H4 (cell line): ENCODE results near the gene E2F7. TPM values are rescaled to one million over a fixed set of nuclear protein-coding genes. Genes with fewer than 3 reads are reported as not detected.
A peak's percentile ranks its signal among the peaks of the same experiment; 100 is the strongest.

Experiments used
- DNase-seq: peaks from one replicate; pipeline ENCODE4 v3.0.0-alpha.2; 2015; ENCODE audit warnings: low spot score
- total RNA-seq: library from RNA; depleted of rRNA; stranded (reverse); fragments of >200 nt; shearing (Covaris generic); gene quantifications from 2 replicates; pipeline ENCODE4 v1.2.3, GENCODE V29; 2014

E2F7 gene
- total RNA-seq, 1 experiment from 2014 or later = 16.6 TPM

DNA sequence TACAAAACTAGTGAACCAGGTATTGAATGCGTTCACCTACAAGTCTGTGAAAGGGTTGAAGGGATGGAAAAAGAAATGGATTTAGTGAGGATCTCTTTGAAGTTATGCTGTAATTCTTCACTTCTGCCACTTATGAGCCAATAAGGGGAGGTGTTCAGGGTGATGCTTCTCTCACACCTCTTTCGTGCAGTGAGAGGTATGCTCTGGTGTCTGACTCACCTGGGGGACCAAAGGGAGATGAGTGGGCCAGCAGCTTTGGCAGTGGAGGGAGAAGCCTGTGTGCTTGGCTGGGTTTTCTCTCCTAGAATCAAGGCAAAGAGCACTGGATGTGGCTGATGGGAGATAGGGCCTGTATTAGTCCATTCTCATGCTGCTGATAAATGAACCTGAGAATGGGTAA lies 45.4 kb downstream of the E2F7 start:
- DNase-seq = no peak

DNA sequence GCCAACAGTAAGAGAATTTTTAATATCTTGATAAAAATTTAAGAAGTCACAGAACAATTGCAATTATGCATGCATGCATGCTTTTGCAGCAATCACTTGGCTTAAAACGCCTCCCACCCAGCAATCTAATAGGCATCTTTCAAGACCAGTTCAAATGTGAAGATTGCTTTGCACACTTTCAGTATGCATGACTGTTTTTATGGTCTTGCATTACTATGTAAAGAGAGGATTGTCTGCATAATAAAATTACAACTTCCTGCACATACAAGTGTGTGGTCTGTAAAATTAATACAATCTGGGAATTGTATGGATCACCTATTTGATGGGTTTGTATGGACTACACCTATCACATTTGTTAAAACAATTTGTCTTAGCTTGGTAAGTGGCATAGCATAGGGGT lies 48.8 kb downstream of the E2F7 start:
- DNase-seq = no peak

DNA sequence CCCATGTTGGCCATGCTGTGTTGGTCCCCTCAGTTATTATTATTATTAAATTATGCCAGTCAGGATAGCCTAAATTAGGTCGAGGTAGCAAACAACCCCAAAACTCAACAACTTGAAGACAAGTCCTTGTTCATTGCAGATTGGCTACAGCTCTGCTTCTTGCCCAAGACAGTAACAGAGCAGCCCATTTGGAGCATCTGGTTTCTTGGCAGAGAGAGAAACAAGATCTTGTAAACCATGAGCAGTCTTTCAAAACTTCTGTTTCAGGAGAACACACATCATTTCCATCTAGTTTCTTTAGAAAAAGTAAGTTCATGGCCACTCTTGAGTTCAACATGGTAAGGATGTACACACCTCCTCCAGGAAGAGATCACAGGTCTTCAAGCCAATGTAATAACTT lies 52.3 kb downstream of the E2F7 start:
- no peak for DNase-seq

DNA sequence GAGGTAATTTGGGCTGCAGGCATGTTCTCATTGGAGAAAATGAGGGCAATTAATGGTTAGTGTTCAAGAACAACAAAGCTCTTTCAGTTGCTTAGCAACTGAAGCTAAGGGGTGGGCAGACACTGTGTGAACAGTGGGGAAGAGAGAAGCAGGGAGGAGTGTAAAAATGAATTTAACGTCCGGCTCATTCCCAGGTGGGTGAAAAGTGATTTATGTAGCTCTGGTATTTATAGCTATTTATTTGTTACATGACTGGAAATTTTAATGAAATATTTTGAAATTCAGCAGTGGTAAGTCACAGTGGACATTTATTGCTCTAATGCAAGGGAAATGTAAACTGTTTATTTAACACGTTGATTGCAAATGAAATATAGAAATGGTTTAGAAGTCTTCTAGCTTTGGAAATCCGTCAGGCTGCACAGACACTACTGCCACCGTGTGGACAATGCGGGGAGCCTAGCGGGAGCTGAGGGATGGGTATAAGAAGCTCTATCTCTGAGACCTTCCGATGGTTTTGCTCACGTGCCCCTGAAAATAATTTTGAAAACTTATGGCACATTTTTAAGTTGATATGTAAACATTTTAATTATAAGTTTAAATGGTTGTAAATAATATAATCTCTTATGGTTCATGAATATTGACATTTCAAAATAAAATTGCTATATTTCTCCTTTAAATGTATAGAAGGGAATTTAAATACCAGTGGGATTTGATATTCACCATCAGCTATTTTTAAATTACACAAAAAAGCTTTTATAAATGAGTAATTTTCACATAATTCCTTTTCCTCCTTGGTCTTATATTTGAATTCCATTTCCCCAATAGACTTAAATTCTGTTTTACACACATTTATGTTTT lies 54.4 kb downstream of the E2F7 start:
- DNase-seq = peak; percentile 67

DNA sequence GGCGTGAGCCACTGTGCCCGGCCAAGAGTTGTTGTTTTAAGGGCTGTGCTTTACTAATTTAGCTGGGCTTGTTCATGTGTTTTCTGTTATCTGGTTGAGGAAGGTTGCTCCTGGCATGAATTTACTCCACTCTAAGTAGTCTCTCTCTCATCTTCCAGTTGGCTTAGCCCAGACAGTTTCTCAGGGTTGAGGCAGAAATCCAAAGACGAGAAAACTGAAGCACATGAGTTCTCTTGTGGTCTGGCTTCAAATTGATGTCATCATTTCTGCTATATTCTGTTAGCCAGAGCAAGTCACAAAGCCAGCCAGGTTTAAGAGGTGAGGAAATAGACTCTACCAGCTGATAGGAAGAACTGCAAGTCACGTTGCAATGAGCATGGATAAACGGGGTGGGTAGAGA lies 57.9 kb downstream of the E2F7 start:
- no peak for DNase-seq

DNA sequence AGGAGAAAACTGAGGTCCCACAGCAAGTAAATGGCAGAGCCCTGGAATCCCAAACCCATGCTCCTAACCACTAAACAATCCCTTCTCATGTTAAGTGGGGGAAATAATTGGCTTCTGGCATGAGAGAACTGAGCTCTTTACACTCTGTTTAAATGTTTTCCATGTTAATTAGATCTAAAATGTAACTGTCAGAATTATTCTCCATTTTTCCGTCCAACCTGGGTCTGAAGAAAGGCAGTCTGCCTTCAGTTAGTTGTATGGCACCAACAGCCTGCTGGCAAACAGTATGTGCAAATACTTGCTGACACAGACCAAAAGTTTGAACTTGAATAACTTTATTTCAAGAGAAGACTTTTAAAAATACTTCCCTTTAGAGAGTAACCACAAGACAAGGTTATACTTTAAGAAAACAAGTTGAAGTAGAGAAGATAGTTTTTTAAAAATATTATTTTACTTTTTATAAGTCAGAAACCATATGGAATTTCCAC lies 59.7 kb downstream of the E2F7 start:
- no peak for DNase-seq

DNA sequence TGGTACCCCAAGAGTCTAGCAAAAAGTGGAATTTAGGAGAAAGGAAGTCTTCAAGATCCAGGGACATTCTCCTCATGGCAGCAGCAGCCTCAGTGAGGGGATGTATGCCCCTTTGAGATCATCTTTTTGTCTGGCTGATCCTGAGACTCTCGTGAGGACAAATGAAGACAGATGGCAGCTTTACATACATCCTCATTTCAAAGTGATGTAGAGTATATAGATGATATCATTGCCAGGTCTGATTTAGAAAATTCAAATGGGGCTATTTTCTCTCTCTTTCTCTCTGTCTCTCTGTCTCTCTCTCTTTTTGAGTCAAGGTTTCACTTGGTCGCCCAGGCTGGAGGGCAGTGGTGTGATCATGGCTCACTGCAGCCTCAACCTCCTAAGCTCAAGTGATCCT lies 61.5 kb downstream of the E2F7 start:
- no peak for DNase-seq

DNA sequence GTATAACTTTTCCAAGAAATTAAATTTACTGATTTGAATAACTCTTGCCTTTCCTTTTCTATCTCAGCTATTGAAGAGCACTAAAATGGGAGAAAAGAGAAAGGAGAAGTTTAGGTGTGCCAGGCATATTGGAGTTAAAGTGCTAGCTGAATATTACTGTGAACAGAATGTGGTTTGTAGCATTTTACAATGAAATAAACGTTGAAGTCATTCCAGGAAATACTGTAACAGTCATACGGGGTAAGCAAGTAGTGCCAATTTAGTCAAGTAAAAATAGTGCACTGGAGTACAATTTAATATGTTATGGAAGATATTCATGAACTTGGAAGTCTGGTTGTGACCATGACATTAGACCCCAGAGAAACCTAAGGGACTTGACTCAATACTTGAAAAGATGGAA lies 62.1 kb downstream of the E2F7 start:
- no peak for DNase-seq

DNA sequence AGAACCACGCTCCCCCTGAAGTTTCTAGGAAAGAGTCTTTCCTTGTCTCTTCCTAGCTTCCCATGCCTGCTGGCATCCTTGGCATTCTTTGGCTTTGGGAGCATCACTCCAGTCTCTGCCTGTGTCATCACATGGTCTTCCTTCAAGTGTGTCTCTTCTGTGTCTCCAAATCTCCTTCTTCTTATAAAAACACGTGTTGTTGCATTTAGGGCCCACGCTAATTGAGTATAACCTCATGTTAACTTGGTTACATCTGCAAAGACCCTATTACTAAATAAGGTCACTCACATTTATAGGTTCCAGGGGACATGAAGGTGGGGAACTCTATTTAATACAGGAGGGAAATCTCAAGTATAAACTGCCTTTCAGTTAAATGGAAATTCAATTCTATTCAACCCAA lies 63.0 kb downstream of the E2F7 start:
- DNase-seq = no peak

DNA sequence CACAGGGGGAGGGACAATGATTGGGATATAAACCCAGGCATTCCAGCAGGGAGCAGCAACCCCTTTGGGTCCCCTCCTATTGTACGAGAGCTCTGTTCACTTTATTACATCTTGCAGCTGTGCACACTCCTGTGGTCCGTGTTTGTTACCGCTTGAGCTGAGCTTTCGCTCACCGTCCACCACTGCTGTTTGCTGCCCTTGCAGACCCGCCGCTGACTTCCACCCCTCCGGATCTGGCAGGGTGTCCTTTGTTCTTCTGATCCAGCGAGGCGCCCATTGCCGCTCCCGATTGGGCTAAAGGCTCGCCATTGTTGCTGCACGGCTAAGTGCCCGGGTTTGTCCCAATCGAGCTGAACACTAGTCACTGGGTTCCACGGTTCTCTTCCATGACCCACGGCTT lies 64.1 kb downstream of the E2F7 start:
- no peak for DNase-seq

DNA sequence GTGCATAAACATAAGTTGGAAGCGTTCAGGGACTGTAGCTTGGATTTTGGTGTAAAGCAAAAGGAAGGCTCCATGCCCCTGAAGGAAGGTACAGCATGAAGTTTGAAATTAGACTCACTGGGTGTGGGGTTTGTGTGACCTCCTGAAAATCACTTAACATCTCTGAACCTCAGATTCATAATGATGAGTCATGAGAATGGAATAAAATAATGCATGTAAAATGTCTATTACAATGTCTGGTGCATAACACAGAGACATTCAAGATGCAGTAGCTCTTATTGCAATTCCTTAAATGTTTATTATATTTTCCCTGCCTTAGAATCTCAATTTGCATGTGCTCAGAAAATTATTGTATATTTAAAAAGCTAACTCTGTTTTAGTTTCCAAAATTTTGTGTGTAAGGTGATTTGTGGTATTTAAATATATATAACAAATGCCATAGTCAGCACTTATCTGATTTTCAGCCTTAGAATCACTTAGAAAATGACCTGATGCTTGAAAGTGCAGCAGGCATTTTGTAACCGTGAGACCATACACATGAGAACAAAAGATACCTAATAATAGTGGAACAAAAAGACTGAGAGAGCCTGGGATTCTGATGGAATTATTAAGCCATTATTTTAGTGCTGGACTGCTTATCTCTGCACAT lies 66.3 kb downstream of the E2F7 start:
- no peak for DNase-seq

DNA sequence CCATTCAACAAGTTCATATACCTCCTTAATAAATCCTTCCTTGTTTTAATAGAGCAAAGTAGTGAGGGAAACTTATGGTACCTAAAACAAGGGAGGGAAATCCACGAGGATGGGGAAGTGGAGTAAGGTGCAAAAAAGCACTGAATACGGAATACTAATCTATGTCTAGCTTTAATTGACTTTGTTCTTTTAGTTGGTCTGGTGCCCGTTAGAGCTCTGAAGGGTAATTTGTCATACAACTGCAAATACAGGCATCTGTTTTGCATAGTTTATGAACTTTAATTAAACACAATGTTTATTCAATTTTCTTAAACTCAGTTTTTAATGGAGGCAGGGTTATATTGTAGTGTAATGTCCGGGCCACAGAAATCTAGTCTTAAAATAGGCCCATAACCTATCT lies 67.0 kb downstream of the E2F7 start:
- DNase-seq = no peak

DNA sequence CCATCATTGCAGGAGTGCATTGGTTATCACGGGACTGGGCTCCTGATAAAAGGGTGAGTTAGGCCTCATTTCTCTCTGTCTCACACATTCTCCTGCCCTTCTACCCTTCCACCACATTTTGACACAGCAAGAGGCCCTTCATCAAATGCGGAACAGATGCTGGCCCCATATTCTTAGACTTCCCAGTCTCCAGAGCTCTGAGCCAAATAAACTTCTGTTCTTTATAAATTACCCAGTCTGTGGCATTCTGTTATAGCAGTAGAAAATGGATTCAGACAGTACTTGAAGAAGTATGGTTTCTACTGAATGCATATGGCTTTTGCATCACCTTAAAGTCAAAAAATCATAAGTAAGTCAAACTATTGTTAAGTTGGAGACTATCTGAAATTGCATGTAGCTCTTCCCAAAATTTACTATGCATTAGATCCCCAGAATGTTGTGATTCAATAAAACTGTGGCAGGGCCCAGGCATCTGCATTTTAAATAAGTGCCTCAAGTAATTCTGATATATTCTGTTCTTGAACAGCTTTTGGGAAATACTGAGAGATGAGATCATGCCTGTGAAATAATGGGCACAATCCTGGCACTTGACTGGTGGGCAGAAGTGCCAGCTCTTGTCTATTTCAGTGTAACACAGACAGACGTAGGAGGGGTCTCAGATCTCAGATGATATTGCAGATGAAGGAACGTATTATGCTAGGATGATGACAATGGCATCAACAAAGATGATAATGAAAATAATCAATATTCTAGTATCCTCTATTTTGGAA lies 68.2 kb downstream of the E2F7 start:
- DNase-seq = no peak

DNA sequence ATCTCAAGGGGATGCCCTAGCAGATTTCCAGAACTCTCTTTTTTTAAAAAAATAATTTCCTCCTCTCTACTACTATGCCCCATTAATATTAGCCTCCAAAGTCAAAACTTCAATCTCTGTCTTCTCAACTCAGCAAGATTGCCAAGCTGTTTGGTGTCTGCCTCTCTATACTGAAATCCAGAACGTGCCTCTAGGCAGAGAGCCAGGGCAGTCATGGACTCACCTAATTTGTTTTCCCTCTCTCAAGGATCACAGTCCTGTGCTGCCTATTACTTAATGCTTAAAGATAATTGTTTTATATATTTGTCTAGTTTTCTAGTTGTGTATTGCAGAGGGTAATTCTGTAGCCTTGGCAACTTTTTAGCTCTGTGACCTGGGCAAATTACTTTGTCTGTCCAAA lies 74.7 kb downstream of the E2F7 start:
- no peak for DNase-seq

DNA sequence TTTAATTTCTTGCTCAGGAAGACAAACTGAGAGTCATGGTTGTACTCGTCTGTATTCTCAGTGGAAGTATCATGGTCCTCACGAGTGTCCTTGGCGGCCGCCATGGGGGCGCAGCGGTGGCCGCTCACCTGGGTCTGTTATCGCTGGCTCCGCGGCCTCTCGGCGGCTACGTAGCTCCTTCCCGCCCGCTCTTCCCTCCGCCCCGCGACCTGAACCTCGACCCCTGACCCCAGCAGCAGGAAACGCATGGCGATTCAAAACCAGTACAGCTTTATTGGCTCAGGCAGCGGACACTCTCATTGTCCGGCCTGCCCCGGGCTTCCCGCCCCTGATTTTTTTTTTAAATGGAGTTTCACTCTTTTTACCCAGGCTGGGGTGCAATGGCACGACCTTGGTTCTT lies 80.8 kb downstream of the E2F7 start:
- DNase-seq = no peak

DNA sequence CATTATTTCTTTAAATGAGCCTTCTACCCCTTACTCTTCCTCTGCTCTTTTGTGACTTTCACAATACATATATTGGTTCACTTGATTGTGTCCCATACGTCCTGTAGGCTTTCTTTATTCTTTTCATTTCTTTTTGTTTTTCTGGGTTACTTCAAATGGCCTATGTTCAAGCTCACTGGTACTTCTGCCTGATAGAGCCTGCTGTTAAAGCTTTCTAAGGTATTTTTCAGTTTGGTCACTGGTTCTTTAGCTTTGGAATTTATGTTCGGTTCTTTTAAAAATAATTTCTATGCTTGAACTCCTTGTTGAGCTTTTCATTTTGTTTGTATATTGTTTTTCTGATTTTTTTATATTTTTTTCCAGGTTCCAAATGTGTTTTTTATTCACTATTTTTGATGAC lies 81.9 kb downstream of the E2F7 start:
- DNase-seq = no peak

DNA sequence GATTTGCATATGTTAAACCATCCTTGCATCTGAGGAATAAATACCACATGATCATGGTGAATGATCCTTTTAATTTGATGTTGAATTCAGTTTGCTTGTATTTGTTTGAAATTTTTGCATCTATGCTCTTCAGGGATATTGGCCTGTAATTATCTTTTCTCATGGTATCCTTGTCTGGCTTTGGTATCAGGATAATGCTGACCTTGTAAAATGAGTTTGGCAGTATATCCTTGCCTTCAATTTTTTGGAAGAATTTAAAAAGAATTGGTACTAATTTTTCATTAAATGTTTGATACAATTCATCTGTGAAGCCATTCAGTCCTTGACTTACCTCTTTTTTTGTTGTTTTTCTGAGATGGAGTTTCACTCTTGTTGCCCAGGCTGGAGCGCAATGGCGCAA lies 85.2 kb downstream of the E2F7 start:
- no peak for DNase-seq

DNA sequence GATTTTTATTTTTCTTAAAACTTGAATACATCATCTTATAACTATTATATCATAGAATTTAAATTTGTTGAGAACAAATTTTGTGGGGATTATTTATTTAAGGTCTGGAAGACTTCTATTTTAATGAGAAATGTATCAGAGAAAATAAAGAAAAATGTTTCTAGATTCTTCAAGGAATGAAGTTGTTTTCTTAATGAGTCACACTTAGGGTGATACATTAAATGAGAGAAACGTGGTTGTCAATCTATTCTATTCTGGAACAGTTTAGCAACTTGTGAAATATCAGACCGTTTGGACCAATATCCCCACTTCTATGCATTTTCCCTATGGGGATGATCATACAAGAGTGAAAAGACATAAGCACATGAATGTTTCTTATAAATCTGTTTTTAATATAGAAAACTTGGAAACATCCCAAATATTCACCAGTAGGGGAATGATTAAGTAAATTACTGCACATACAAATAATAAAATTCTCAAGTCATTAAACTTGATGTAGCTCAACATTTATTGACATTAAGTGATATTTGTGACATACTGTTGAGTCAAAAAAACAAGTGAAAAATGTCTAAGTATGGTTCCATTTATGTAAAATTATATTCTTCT lies 88.5 kb downstream of the E2F7 start:
- DNase-seq = no peak
